ENCODE measurements around the gene MAT2A. TPM values are rescaled to one million over a fixed set of nuclear protein-coding genes. Genes with fewer than 3 reads are reported as not detected.
"Not testable (repeated sequence)": the region's sequence is repeated elsewhere in the genome, so short reads cannot be mapped to it uniquely, and the experiment has no call there.

The MAT2A gene
- total RNA-seq, 2 experiments from 2014 or later, result 226 to 259 TPM

DNA sequence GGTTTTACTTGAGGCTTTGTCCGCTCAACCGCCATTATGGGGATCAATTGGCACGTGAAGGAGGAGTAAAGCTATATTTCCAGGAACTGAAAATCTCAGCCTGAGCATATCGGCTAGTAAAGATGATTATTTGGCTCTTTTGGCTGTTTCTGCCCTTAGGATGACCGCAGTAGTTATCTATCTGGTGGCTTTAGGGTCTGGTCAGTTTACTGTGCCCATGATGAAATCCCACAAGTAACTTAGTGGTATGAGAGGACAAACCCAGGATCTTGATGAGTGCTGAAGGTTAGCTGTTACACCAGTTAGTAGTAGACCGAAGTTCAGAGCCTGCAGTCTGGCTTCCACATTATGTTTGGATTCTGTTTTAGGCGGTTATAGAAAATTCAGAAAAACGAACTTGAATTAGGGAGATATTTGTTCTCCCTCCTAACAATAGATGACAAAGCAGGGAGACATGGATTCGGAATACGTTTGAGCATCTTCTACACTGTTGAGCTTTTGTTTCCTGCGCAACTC is 1.2 kb downstream of the MAT2A start:
- Mint-ChIP-seq H3K27me3 (no peaks in the 10 kb centered on the region), H3K27ac (peak overlapping the region; percentile 92), H3K4me3 (peak overlapping the region; percentile 95), H3K9me3 (ENCODE audit: low read depth) (no peaks in the 10 kb centered on the region), H3K4me1 (peaks cover 43% of the 10 kb centered on the region), H3K36me3 (ENCODE audit: low read depth) (peaks cover 65% of the 10 kb centered on the region)
- POLR2A ChIA-PET, result interaction anchor here (0.6 to 3.9 kb wide), 13 partner anchors 7 to 213 kb away, joined by 3 to 26 read pairs (median 6); partner anchors contain the start of genes GGCX, RNF181, SH2D6 and TMEM150A
- intact Hi-C loops (cut with DNase I, micrococcal nuclease), result loop anchor here (1.0 to 2.0 kb wide), 2 partner anchors 8 to 17 kb away; no protein-coding TSS in a partner anchor
- DNase-seq (no peak), ATAC-seq (no peak)
- CTCF ChIA-PET, result interaction anchor here (0.8 to 8.1 kb wide), 7 partner anchors 10 to 151 kb away, joined by 4 to 80 read pairs (median 6); no protein-coding TSS in a partner anchor

DNA sequence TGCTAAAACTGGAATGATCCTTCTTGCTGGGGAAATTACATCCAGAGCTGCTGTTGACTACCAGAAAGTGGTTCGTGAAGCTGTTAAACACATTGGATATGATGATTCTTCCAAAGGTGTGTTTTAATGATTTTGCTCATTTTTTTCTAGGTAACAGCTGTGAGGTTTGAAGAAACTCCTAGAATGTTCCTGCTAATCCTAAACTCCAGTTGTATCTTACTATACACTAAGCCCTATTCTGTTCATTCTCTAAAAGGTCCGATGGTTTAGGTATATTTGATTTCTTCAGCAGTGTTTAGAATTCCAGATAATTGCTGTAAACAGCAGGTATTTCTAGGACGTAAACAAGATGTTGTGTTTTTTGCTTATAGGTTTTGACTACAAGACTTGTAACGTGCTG is 2.3 kb downstream of the MAT2A start:
- Mint-ChIP-seq H3K4me3 (peak overlapping the region; percentile 95), H3K4me1 (peaks cover 42% of the 10 kb centered on the region), H3K36me3 (ENCODE audit: low read depth) (peaks cover 72% of the 10 kb centered on the region), H3K9me3 (ENCODE audit: low read depth) (no peaks in the 10 kb centered on the region), H3K27ac (peak overlapping the region; percentile 92), H3K27me3 (no peaks in the 10 kb centered on the region)
- intact Hi-C loops (cut with DNase I, micrococcal nuclease), result loop anchor here in 1 of 2 experiments (2.0 kb wide), 1 partner anchor 16 kb away; no protein-coding TSS in a partner anchor
- DNase-seq (no peak), ATAC-seq (no peak)
- CTCF ChIA-PET, result interaction anchor here (0.7 to 8.1 kb wide), 5 partner anchors 9 to 152 kb away, joined by 3 to 80 read pairs (median 6); partner anchors contain the start of gene RNF181
- POLR2A ChIA-PET, result interaction anchor here (0.6 to 3.9 kb wide), 6 partner anchors 10 to 217 kb away, joined by 3 to 26 read pairs (median 4); partner anchors contain the start of genes SH2D6 and VAMP8

DNA sequence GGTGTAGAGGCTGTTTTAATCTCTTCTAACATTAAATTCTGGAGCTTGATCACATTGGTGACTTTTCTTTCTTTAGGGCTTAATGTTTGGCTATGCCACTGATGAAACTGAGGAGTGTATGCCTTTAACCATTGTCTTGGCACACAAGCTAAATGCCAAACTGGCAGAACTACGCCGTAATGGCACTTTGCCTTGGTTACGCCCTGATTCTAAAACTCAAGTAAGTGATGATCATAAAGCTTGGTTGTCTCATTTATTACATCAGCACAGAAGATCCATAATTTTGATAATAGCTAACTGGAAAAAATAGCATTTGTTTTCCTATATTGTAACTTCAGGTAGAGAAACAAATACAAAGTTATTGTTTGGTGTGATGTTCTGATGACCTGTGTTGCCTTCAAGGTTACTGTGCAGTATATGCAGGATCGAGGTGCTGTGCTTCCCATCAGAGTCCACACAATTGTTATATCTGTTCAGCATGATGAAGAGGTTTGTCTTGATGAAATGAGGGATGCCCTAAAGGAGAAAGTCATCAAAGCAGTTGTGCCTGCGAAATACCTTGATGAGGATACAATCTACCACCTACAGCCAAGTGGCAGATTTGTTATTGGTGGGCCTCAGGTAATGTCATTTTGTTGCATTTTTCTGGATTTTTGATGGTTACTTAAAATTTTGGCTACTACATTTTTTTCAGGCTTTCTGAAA is 2.9 kb downstream of the MAT2A start:
- intact Hi-C loops (cut with DNase I, micrococcal nuclease), result loop anchor here in 1 of 2 experiments (2.0 kb wide), 1 partner anchor 15 kb away; no protein-coding TSS in a partner anchor
- no peak for DNase-seq
- peaks cover 71% of the 10 kb centered on the region for H3K36me3 Mint-ChIP-seq (ENCODE audit: low read depth)
- H3K4me1 Mint-ChIP-seq, result peaks cover 35% of the 10 kb centered on the region
- ChIA-PET POLR2A (interaction anchor here (0.8 to 3.9 kb wide), 3 partner anchors 10 to 123 kb away, joined by 3 to 26 read pairs (median 19); partner anchors contain the start of genes SH2D6 and VAMP8), CTCF (interaction anchor here (0.7 to 8.1 kb wide), 5 partner anchors 8 to 153 kb away, joined by 3 to 80 read pairs (median 6); partner anchors contain the start of gene RNF181)
- H3K4me3 Mint-ChIP-seq, result peak overlapping the region; percentile 95
- H3K9me3 Mint-ChIP-seq (ENCODE audit: low read depth), result no peaks in the 10 kb centered on the region
- ATAC-seq, result no peak
- peak overlapping the region; percentile 92 for H3K27ac Mint-ChIP-seq
- no peaks in the 10 kb centered on the region for H3K27me3 Mint-ChIP-seq

DNA sequence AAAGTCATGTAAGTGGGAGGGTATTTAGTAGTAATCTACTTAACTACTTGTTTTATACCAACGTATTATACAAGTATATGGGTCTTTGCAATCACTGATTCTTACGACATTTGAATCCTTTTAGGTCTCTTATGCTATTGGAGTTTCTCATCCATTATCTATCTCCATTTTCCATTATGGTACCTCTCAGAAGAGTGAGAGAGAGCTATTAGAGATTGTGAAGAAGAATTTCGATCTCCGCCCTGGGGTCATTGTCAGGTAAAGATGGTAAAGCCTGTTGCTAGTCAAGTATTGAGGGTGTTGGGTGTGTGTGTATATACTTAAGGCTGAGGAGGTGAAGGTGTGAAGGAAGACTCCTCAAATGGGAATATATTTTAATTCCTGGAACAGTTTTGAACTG is 3.8 kb downstream of the MAT2A start:
- H3K9me3 Mint-ChIP-seq (ENCODE audit: low read depth), result no peaks in the 10 kb centered on the region
- DNase-seq, result no peak
- H3K36me3 Mint-ChIP-seq (ENCODE audit: low read depth), result peaks cover 71% of the 10 kb centered on the region
- H3K4me1 Mint-ChIP-seq, result peaks cover 28% of the 10 kb centered on the region
- intact Hi-C loops (cut with DNase I, micrococcal nuclease), result no loop called here
- ChIA-PET POLR2A (interaction anchor here (1.0 to 2.3 kb wide), 2 partner anchors 16 to 124 kb away, joined by 3 to 8 read pairs; partner anchors contain the start of gene SH2D6), CTCF (interaction anchor here (0.9 to 8.1 kb wide), 3 partner anchors 7 to 122 kb away, joined by 3 to 80 read pairs (median 4); no protein-coding TSS in a partner anchor)
- peak overlapping the region; percentile 92 for H3K27ac Mint-ChIP-seq
- ATAC-seq, result no peak
- H3K4me3 Mint-ChIP-seq, result peak overlapping the region; percentile 95
- H3K27me3 Mint-ChIP-seq, result no peaks in the 10 kb centered on the region

GRCh38 chr2:85544254-85544691 is 5.3 kb downstream of the MAT2A start:
- H3K9me3 Mint-ChIP-seq (ENCODE audit: low read depth); H3K27me3 Mint-ChIP-seq; DNase-seq; H3K4me3 Mint-ChIP-seq; intact Hi-C loops (cut with DNase I, micrococcal nuclease); ATAC-seq: not testable (repeated sequence)
- peak overlapping the region; percentile 53 for H3K27ac Mint-ChIP-seq
- POLR2A ChIA-PET, result interaction anchor here (0.6 to 2.3 kb wide), 7 partner anchors 9 to 658 kb away, joined by 3 to 8 read pairs (median 3); partner anchors contain the start of gene SH2D6
- peaks cover 67% of the 10 kb centered on the region for H3K36me3 Mint-ChIP-seq (ENCODE audit: low read depth)
- H3K4me1 Mint-ChIP-seq, result peaks cover 28% of the 10 kb centered on the region
- CTCF ChIA-PET, result interaction anchor here (1.0 to 2.6 kb wide), 2 partner anchors 13 to 125 kb away, joined by 3 to 11 read pairs; no protein-coding TSS in a partner anchor

- H3K9me3 Mint-ChIP-seq (ENCODE audit: low read depth); ATAC-seq; H3K27me3 Mint-ChIP-seq; H3K4me3 Mint-ChIP-seq; DNase-seq; intact Hi-C loops (cut with DNase I, micrococcal nuclease); H3K27ac Mint-ChIP-seq: not testable (repeated sequence)
- ChIA-PET CTCF (interaction anchor here (0.9 to 2.6 kb wide), 8 partner anchors 10 to 127 kb away, joined by 3 to 11 read pairs (median 3); partner anchors contain the start of gene SH2D6), POLR2A (interaction anchor here (0.6 to 2.3 kb wide), 14 partner anchors 10 to 217 kb away, joined by 3 to 20 read pairs (median 4); partner anchors contain the start of genes SH2D6 and TGOLN2)
- peaks cover 64% of the 10 kb centered on the region for H3K36me3 Mint-ChIP-seq (ENCODE audit: low read depth)
- H3K4me1 Mint-ChIP-seq, result peaks cover 28% of the 10 kb centered on the region
Observed at GRCh38 chr2:85544915-85545779, 6.2 kb downstream of the MAT2A start.

DNA sequence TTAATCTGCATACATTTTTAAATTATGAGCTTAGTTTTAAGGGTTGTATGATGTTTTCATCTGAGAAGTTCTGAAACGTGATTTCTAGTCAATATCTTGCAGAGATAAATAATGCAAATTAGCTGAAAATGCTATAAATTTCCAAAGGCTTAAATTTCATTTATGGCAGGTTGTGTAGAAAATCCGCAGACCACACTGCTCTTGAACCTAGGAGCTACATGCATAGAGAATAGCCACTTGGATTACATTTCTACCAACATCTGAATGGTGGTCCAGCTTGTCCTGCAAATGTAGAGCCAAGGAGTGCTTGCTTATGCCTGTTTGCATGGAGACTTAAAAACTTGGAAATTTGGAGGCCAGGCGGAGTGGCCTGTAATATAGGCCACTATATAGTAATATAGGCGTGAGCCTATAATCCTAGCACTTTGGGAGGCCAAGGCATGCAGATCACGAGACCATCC is 6.8 kb downstream of the MAT2A start:
- H3K27me3 Mint-ChIP-seq, result no peaks in the 10 kb centered on the region
- H3K36me3 Mint-ChIP-seq (ENCODE audit: low read depth), result peaks cover 57% of the 10 kb centered on the region

GRCh38 chr2:85547089-85547858 is 8.3 kb downstream of the MAT2A start:
- Mint-ChIP-seq H3K36me3 (ENCODE audit: low read depth) (peaks cover 53% of the 10 kb centered on the region), H3K27ac (peak overlapping the region; percentile 40), H3K27me3 (no peaks in the 10 kb centered on the region), H3K4me1 (peaks cover 12% of the 10 kb centered on the region), H3K9me3 (ENCODE audit: low read depth) (no peaks in the 10 kb centered on the region), H3K4me3 (no peak overlapping the region)
- ATAC-seq (no peak), DNase-seq (no peak)
- intact Hi-C loops (cut with DNase I, micrococcal nuclease), result no loop called here
- POLR2A ChIA-PET, result interaction anchor here (0.6 to 2.2 kb wide), 5 partner anchors 8 to 182 kb away, joined by 4 to 11 read pairs (median 4); partner anchors contain the start of genes MAT2A and RNF181
- CTCF ChIA-PET, result interaction anchor here (2.0 to 10.6 kb wide), 4 partner anchors 7 to 126 kb away, joined by 8 to 205 read pairs (median 70); partner anchors contain the start of genes GGCX, MAT2A and SH2D6

More for the DNA sequence above, 6.8 kb downstream of the MAT2A start:
- ATAC-seq, result peak; percentile 20
- intact Hi-C loops (cut with DNase I, micrococcal nuclease), result no loop called here
- H3K9me3 Mint-ChIP-seq (ENCODE audit: low read depth), result no peaks in the 10 kb centered on the region
- no peak overlapping the region for H3K27ac Mint-ChIP-seq
- DNase-seq, result no peak
- H3K4me3 Mint-ChIP-seq, result peak overlapping the region; percentile 3
- POLR2A ChIA-PET, result interaction anchor here (0.6 to 2.2 kb wide), 9 partner anchors 11 to 218 kb away, joined by 3 to 20 read pairs (median 4); partner anchors contain the start of genes GGCX and TGOLN2
- CTCF ChIA-PET, result interaction anchor here (0.7 to 2.6 kb wide), 8 partner anchors 11 to 325 kb away, joined by 3 to 11 read pairs (median 3); partner anchors contain the start of gene SH2D6
- peaks cover 26% of the 10 kb centered on the region for H3K4me1 Mint-ChIP-seq

- Mint-ChIP-seq H3K4me3 (no peak overlapping the region), H3K4me1 (peaks cover 4% of the 10 kb centered on the region), H3K27ac (peak overlapping the region; percentile 38), H3K36me3 (ENCODE audit: low read depth) (peaks cover 53% of the 10 kb centered on the region), H3K9me3 (ENCODE audit: low read depth) (no peaks in the 10 kb centered on the region), H3K27me3 (no peaks in the 10 kb centered on the region)
- intact Hi-C loops (cut with DNase I, micrococcal nuclease), result loop anchor here in 1 of 2 experiments (1.0 kb wide), 1 partner anchor 8 kb away; no protein-coding TSS in a partner anchor
- no peak for DNase-seq
- POLR2A ChIA-PET, result interaction anchor here (0.8 to 1.9 kb wide), 5 partner anchors 9 to 194 kb away, joined by 3 to 11 read pairs (median 4); partner anchors contain the start of genes ELMOD3, MAT2A, RETSAT and VAMP8
- CTCF ChIA-PET, result interaction anchor here (1.0 to 10.6 kb wide), 9 partner anchors 8 to 239 kb away, joined by 3 to 205 read pairs (median 8); partner anchors contain the start of genes ELMOD3, GGCX, MAT2A and RETSAT
- ATAC-seq, result no peak
Observed at GRCh38 chr2:85547859-85548607, 9.1 kb downstream of the MAT2A start.

Measured in activated CD4-positive, alpha-beta T cell treated with anti-CD3 and anti-CD28 coated beads for 36 hours (primary cell).